GM21723 (cell line): ENCODE results near the gene CYSTM1.

ENCODE experiments used
- ATAC-seq: cut with Tn5 transposase; IDR thresholded peaks from one replicate; pipeline ENCODE4 v1.9.1; 2021; ENCODE audit warnings: mild to moderate bottlenecking, moderate library complexity; ENCODE audit not compliant: unreplicated experiment

The CYSTM1 gene

GRCh38 chr5:140252470-140253126 is 77.6 kb downstream of the CYSTM1 start:
- no peak for ATAC-seq

GRCh38 chr5:140253985-140254384 is 79.0 kb downstream of the CYSTM1 start:
- no peak for ATAC-seq

- ATAC-seq: no peak
Measured at GRCh38 chr5:140255460-140256157, 80.6 kb downstream of the CYSTM1 start.

- no peak for ATAC-seq
Measured at GRCh38 chr5:140256726-140257125, 81.7 kb downstream of the CYSTM1 start.

GRCh38 chr5:140258016-140258415 is 83.0 kb downstream of the CYSTM1 start:
- ATAC-seq: no peak

- ATAC-seq: no peak
Measured at GRCh38 chr5:140258873-140259272, 83.9 kb downstream of the CYSTM1 start.

GRCh38 chr5:140259500-140259899 is 84.5 kb downstream of the CYSTM1 start:
- no peak for ATAC-seq

- ATAC-seq: no peak
Measured at GRCh38 chr5:140260089-140260656, 85.2 kb downstream of the CYSTM1 start.

- ATAC-seq: no peak
Measured at GRCh38 chr5:140261403-140262171, 86.6 kb downstream of the CYSTM1 start.

- ATAC-seq: no peak
Measured at GRCh38 chr5:140262221-140262620, 87.2 kb downstream of the CYSTM1 start.

- ATAC-seq: no peak
Measured at GRCh38 chr5:140262839-140263238, 87.9 kb downstream of the CYSTM1 start.

GRCh38 chr5:140265845-140266244 is 90.9 kb downstream of the CYSTM1 start:
- no peak for ATAC-seq

- no peak for ATAC-seq
Measured at GRCh38 chr5:140266471-140267200, 91.6 kb downstream of the CYSTM1 start.

GRCh38 chr5:140267201-140267540 is 92.2 kb downstream of the CYSTM1 start:
- no peak for ATAC-seq

- ATAC-seq: no peak
Measured at GRCh38 chr5:140267559-140268018, 92.6 kb downstream of the CYSTM1 start.

- no peak for ATAC-seq
Measured at GRCh38 chr5:140270008-140270407, 95.0 kb downstream of the CYSTM1 start.

- no peak for ATAC-seq
Measured at GRCh38 chr5:140273401-140273877, 98.5 kb downstream of the CYSTM1 start.

GRCh38 chr5:140275837-140276236 is 100.8 kb downstream of the CYSTM1 start:
- ATAC-seq: no peak

- no peak for ATAC-seq
Measured at GRCh38 chr5:140282266-140282665, 107.3 kb downstream of the CYSTM1 start.

- ATAC-seq: no peak
Measured at GRCh38 chr5:140284013-140284412, 109.0 kb downstream of the CYSTM1 start.

- no peak for ATAC-seq
Measured at GRCh38 chr5:140286424-140286823, 111.4 kb downstream of the CYSTM1 start.
